HG03103 (cell line): Measurements from ENCODE around the gene EEF1A2.

Experiments used
- ATAC-seq: cut with Tn5 transposase; IDR thresholded peaks from one replicate; pipeline ENCODE4 v1.9.1; 2021; ENCODE audit warnings: low read depth; ENCODE audit not compliant: unreplicated experiment

Gene EEF1A2

GRCh38 chr20:63440366-63440955, 58.4 kb downstream of the EEF1A2 start:
- no peak for ATAC-seq

- no peak for ATAC-seq
Measured at GRCh38 chr20:63439866-63440265, 59.0 kb downstream of the EEF1A2 start.

DNA sequence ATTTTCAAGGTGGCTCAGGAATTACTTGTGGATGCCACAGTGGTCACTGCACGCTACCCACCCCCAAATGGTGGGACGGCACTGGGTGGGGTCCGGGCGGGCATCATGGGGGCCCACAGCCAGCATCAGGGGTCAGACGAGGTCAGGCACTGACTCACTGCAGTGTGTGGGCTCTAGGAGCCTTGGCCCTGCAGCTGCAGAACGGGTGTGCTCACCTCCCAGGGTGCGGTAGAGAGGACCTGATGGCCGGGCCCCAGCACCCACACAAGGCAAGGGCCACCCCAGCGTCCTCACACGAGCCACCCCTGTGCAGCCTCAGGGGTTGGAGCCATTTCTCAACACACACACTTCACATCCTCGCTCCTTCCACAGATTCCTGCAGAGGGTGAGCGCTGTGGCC, 60.8 kb downstream of the EEF1A2 start:
- ATAC-seq = no peak
